GM19395 (cell line): ENCODE measurements around the gene STK11.
"Not testable (repeated sequence)": the region's sequence is repeated elsewhere in the genome, so short reads cannot be mapped to it uniquely, and the experiment has no call there.

ENCODE experiments used
- ATAC-seq: cut with Tn5 transposase; IDR thresholded peaks from one replicate; pipeline ENCODE4 v1.9.1; 2021; ENCODE audit warnings: mild to moderate bottlenecking, moderate library complexity; ENCODE audit not compliant: unreplicated experiment

Gene STK11

DNA sequence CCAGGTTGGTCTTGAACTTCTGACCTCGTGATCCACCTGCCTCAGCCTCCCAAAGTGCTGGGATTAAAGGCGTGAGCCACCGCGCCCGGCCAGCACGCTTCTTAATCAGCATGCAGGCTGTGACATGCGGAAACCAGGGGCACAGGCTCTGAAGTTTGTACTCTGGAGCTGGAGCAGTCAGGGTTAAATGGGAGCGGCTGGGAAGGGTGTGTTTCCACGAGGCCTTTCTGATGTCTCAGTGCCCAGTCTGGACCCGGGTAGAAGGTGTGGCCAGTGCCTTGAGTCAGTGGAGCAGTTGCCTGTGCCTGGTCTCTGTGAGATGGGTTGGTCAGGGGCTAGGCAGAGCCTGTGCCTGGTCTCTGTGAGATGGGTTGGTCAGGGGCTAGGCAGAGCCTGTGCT lies 3.3 kb downstream of the STK11 start:
- not testable (repeated sequence) for ATAC-seq

DNA sequence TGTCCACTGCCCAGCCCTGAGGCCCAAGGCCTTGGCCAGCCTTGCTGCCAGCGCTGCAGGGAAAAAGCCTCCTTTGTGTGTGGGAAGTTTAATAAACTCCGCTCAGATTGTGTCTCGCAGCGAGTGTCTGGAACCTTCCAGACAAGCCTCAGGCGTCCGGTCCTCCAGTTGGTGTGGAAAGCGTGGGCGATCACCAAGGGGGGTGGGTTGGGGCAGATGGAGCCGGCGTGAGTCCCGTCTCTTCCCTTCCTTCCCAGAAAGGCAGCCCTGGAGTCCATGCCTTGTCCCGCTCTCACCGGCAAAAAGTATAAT lies 4.6 kb downstream of the STK11 start:
- no peak for ATAC-seq

GRCh38 chr19:1211494-1212234 lies 6.1 kb downstream of the STK11 start:
- no peak for ATAC-seq

DNA sequence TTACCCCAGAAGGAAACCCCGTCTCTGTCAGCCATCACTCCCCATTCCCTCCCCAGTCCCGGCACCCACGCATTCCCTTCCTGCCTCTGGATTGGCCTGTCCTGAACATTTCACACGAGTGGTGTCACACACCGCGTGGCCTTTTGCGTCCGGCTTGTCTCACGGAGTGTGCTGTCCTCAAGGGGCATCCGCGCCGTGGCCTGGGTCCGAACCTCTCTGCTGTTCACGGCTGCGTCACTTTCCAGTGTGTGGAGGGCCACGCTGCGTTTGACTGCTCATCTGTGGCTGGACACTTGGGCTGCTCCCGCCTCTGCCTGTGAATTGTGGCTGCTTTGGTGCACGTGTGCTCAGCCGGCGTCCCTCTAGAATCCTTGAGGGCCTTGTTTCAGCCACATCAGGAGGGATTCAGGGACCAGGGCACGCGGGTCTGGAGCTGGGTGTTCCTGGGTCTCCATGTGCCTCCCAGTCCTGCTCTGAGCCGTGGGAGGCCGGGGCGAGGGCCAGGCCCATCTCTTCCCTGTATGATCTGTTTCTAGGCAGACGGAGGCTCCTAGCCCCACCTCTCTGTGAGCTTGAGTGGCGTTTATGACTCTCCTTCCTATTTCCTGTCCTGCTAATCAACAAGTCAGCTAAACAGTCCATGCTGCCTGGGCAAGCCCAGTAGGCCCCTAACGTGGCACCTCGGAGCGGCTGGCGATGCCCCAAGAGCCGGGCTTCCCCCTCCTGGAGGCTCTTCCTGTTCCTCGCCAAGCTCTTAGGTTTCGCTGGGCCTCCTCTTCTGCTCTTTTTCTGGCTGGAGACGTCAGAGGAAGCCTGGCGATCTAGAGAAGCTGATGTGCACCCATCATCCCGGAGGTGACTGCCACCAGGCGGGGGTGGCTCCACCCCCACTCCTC lies 8.1 kb downstream of the STK11 start:
- ATAC-seq = no peak

- no peak for ATAC-seq
These were observed 8.8 kb downstream of the STK11 start for GRCh38 chr19:1214299-1214861.

DNA sequence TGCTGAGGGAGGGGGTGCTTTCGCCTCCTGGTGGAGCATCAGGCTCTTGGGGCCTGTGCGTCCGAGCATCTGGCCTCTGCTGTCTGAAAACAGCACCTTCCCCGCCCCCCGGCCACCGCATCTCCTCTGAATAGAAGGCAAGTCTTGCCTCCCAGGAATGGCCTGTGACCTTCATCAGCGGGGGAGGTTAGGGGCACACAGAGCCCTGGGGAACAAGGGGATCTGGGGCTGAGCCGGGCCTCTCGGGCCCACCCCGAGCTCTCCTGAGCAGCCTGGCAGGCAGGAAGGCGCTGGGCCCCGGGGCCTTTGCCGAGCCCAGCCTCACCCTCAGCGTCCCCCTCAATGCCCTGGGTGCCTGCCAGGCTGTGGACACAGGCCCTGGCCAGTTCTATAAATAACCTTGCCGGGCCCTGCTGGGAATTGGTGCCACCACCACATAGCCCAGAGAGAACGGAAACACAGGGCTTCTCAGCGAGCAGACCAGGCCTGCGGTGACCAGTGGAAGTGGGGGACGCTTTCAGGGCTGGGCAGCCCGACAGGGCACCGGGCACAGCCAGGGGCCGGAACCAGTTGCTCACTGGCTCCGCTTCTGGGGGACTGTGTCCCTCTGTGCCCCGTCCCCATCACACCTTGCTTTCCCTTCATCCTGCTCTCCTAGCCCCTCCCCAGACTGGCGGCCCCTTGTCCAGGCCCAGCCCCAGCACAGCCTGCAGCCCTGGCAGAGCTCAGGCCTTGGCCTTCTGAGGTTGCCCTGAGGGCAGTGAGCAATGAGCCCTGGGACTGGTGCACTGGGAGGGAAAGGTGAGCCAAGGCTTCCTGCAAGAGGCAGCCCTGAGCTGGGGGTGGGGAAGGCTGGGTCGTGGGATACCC lies 9.5 kb downstream of the STK11 start:
- ATAC-seq = no peak

GRCh38 chr19:1216756-1217155 lies 11.2 kb downstream of the STK11 start:
- no peak for ATAC-seq

DNA sequence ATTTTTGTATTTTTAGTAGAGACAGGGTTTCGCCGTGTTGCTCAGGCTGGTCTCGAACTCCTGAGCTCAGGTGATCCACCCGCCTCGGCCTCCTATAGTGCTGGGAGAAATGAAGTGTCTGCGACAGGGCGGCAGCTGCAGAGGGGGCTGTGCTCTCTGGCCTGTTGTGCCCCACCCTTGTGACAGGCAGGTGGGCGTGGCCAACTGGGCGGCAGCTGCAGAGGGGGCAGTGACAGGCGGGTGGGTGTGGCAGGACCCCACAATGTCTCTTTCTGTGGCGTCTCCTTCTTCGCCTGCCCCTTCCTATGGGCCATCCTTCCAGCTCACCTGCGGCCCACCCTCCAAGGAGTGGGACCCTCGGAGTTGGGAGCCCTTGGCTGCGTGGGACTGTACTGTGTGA lies 11.8 kb downstream of the STK11 start:
- no peak for ATAC-seq

DNA sequence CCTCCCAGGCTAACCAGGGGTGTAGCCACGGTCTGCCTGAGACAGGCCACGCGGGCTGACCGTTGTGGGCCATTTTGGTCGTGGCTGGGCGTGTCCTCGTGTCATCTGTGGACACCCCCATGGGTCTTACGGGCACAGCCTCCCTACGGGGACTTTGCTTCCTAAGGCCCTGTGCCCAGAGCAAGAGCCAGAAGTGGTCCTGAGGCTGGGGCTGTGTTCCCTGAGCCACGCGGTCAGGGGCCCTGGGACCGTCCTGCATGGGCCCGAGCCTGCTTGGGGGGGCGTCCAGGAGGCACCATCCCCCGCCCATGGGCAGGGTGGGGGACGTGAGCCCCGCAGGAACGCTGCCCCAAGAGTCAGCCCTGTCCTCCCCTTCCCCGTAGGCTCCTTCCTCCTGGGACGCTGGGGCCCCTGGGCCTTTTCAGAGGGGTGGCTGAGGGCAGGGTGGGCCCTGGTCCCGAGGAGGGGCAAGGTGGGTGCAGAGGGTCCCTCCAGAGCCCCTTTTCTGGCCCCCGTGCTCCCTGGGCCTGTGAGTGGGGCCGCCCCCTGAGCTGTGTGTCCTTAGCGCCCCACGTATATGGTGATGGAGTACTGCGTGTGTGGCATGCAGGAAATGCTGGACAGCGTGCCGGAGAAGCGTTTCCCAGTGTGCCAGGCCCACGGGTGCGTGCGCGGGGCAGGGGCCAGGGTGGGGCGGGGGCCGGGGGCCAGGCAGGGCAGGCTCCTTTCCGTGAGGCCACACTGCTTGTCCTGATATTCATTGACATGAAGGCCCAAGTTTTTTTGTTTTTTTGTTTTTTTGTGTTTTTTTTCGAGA lies 13.4 kb downstream of the STK11 start:
- ATAC-seq = no peak

DNA sequence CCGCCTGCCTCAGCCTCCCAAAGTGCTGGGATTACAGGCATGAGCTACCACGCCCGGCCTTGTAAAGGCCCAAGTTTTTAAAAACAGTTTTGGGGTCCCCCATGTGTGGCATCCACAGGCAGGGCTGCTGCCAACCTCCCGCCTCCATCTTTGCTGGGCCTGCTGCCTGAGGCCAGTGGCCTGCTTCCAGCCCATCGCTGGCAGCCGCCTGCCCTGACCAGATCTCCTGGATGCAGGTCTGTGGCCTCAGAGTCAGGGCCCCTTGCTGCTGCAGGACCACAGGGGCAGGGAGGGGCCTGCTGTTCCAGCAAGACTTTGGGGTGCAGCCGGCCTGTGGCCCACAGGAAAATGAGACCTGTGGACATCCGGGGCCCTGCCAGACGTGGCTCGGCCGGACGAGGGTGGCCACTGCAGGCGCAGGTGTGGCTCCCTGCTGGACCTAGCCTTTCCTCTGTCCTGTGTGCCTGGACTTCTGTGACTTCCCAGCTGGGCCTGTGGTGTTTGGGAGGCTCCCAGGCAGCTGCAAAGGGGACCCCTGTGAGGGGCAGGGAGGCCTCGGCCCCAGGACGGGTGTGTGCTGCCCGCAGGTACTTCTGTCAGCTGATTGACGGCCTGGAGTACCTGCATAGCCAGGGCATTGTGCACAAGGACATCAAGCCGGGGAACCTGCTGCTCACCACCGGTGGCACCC lies 14.4 kb downstream of the STK11 start:
- ATAC-seq = no peak

DNA sequence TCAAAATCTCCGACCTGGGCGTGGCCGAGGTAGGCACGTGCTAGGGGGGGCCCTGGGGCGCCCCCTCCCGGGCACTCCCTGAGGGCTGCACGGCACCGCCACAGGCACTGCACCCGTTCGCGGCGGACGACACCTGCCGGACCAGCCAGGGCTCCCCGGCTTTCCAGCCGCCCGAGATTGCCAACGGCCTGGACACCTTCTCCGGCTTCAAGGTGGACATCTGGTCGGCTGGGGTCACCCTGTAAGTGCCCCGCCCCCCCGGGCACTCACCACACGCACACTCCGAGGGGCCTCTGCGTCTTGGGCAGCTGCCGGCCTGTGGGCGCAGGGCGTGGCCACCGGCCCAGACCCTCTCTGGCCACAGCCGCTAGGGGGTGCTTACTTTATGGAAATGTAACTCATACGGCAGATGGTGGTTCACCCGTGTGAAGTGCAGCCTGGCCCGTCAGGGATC lies 14.9 kb downstream of the STK11 start:
- no peak for ATAC-seq

GRCh38 chr19:1220976-1221903 lies 15.7 kb downstream of the STK11 start:
- ATAC-seq = no peak

DNA sequence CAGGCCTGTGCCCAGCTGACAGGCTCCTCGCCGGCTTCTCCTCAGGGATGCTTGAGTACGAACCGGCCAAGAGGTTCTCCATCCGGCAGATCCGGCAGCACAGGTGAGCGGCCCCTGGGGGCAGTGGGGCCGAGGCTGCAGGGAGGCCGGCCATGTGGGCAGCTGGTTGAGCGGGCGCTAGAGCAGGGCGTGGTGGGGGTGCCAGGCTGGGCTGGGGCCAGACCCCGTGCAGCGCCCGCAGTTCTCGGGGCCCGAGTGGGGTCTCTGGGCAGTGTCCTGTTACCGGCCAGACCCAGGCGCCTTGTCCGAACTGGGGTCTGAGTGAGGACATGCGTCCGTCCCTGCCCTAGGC lies 16.3 kb downstream of the STK11 start:
- ATAC-seq = no peak

DNA sequence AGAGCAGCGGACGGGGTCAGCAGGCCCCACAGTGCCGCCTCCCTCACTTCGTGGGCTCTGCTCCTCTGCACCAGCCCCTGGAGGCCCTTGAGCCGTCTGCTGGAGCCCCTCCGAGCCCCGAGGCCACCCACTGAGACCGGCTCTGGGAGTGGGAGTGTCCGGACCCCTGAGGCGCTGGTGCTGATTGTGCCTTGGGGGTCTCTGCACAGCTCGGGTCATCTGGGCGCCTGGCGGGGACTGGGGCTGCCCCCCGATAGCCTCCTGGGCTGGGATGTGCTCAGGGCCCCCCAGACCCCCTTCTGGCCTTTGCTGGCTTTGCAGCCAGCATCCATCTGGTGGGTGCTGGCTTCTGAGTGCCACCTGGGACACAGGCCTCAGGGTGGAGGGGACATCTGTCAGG lies 16.8 kb downstream of the STK11 start:
- ATAC-seq = no peak

DNA sequence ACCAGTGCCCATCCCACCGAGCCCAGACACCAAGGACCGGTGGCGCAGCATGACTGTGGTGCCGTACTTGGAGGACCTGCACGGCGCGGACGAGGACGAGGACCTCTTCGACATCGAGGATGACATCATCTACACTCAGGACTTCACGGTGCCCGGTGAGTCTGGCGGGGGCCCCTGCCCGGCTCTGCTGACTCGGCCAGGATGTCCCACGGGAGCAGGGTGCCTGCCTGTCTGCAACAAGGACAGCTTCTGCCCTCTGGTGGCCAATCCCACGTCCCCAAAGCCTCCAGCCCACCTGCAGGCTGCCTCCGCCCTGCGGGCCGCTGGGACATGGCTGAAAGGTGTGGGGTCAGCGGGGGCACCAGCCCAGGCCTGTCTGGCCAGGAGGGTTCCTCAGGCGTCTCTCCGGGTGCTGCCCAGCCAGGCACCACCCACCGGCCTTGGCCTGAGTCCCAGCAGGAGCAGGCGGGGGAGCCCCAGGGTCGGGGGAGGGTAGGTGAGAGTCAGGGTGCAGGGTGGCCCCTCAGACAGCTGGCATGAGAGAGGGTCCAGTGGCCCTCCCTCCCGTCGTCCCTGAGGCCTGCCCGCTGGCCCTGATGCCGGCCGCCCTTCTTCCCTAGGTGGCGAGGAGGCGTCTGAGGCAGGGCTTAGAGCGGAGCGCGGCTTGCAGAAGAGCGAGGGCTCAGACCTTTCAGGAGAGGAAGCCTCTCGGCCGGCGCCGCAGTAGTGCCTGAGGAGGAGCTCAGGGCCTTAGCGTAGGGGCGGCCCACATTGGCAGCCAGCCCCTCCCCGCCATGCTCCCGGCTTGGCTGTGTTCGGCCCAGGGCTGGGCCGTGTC lies 17.7 kb downstream of the STK11 start:
- ATAC-seq = no peak

GRCh38 chr19:1224047-1224825 lies 18.7 kb downstream of the STK11 start:
- ATAC-seq = no peak

DNA sequence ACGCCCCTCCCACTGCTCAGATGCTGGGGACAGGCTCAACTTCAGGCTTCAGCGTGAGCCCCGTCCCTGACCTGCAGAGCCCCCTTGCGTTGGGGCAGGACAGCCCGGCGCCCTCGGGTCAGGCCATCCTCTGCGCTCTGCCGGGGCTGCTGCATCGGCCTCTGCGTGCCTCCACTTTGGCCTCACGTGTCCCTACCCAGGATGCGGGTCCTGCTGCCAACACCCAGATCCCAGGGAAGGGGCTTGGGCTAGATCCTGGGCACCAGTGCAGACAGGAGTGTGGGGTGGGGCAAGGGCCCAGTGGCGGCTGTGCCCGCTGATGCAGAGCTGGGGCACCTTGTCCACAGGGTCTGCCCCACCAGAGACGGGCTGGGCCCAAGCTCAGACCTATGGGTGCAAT lies 19.3 kb downstream of the STK11 start:
- no peak for ATAC-seq
